Measurements from ENCODE around the gene BUB3. TPM values are rescaled to one million over a fixed set of nuclear protein-coding genes. Genes with fewer than 3 reads are reported as not detected.

Gene BUB3
- total RNA-seq, 1 donor from 2014 or later = 93.2 TPM

GRCh38 chr10:123191886-123192285, 37.7 kb downstream of the BUB3 start:
- Mint-ChIP-seq H3K27ac (no peak overlapping the region), H3K9me3 (ENCODE audit: low read depth) (no peaks in the 10 kb centered on the region), H3K4me1 (ENCODE audit: low read depth) (no peaks in the 10 kb centered on the region), H3K4me3 (ENCODE audit: low read depth) (no peak overlapping the region), H3K36me3 (ENCODE audit: insufficient read depth) (no peaks in the 10 kb centered on the region), H3K27me3 (no peaks in the 10 kb centered on the region)
- DNase-seq (ENCODE audit: low spot score, unreplicated experiment) = no peak
- no peak for TF ChIP-seq CTCF (IDR thresholded peaks at IDR 0.05; ENCODE audit: unreplicated experiment)

GRCh38 chr10:123194056-123194455, 39.9 kb downstream of the BUB3 start:
- Mint-ChIP-seq H3K36me3 (ENCODE audit: insufficient read depth) (no peaks in the 10 kb centered on the region), H3K27me3 (no peaks in the 10 kb centered on the region), H3K4me3 (ENCODE audit: low read depth) (no peak overlapping the region), H3K4me1 (ENCODE audit: low read depth) (no peaks in the 10 kb centered on the region), H3K9me3 (ENCODE audit: low read depth) (no peaks in the 10 kb centered on the region), H3K27ac (no peak overlapping the region)
- DNase-seq (ENCODE audit: low spot score, unreplicated experiment) = no peak
- no peak for TF ChIP-seq CTCF (IDR thresholded peaks at IDR 0.05; ENCODE audit: unreplicated experiment)

GRCh38 chr10:123200531-123200930, 46.3 kb downstream of the BUB3 start:
- Mint-ChIP-seq H3K27me3 (no peaks in the 10 kb centered on the region), H3K4me3 (ENCODE audit: low read depth) (no peak overlapping the region), H3K36me3 (ENCODE audit: insufficient read depth) (no peaks in the 10 kb centered on the region), H3K4me1 (ENCODE audit: low read depth) (peaks cover 1% of the 10 kb centered on the region), H3K9me3 (ENCODE audit: low read depth) (no peaks in the 10 kb centered on the region), H3K27ac (no peak overlapping the region)
- no peak for TF ChIP-seq CTCF (IDR thresholded peaks at IDR 0.05; ENCODE audit: unreplicated experiment)
- DNase-seq (ENCODE audit: low spot score, unreplicated experiment) = no peak

GRCh38 chr10:123202506-123202905, 48.3 kb downstream of the BUB3 start:
- no peak for TF ChIP-seq CTCF (IDR thresholded peaks at IDR 0.05; ENCODE audit: unreplicated experiment)
- H3K4me1 Mint-ChIP-seq (ENCODE audit: low read depth) = peaks cover 1% of the 10 kb centered on the region
- H3K4me3 Mint-ChIP-seq (ENCODE audit: low read depth) = no peak overlapping the region
- no peaks in the 10 kb centered on the region for H3K9me3 Mint-ChIP-seq (ENCODE audit: low read depth)
- no peaks in the 10 kb centered on the region for H3K36me3 Mint-ChIP-seq (ENCODE audit: insufficient read depth)
- H3K27me3 Mint-ChIP-seq = no peaks in the 10 kb centered on the region
- no peak overlapping the region for H3K27ac Mint-ChIP-seq
- no peak for DNase-seq (ENCODE audit: low spot score, unreplicated experiment)

- peaks cover 8% of the 10 kb centered on the region for H3K9me3 Mint-ChIP-seq (ENCODE audit: low read depth)
- H3K27ac Mint-ChIP-seq = no peak overlapping the region
- H3K4me3 Mint-ChIP-seq (ENCODE audit: low read depth) = no peak overlapping the region
- TF ChIP-seq CTCF (IDR thresholded peaks at IDR 0.05; ENCODE audit: unreplicated experiment) = no peak
- no peaks in the 10 kb centered on the region for H3K27me3 Mint-ChIP-seq
- H3K36me3 Mint-ChIP-seq (ENCODE audit: insufficient read depth) = peaks cover 5% of the 10 kb centered on the region
- DNase-seq (ENCODE audit: low spot score, unreplicated experiment) = no peak
- peaks cover 1% of the 10 kb centered on the region for H3K4me1 Mint-ChIP-seq (ENCODE audit: low read depth)
Observed at GRCh38 chr10:123203393-123204126, 49.4 kb downstream of the BUB3 start.

All from progenitor cell of endocrine pancreas (in vitro differentiated cells).